PC-3 (cell line): ENCODE results near the gene TSR2.

Source experiments
- CTCF ChIP-seq: fragments of 300-600 bp; sonication (generic); conservative IDR thresholded peaks from 2 replicates; pipeline ENCODE4 v1.5.1; 2017; ENCODE audit warnings: antibody characterized with exemption, low read depth, mild to moderate bottlenecking, low read length
- EZH2 ChIP-seq: fragments of 300-600 bp; sonication (generic); IDR thresholded peaks from one replicate; pipeline ENCODE4 v1.6.1; 2017; ENCODE audit warnings: antibody characterized with exemption, mild to moderate bottlenecking, low read length; ENCODE audit not compliant: unreplicated experiment
- EZH2phosphoT487 ChIP-seq: fragments of 300-600 bp; sonication (generic); IDR thresholded peaks from 2 replicates; pipeline ENCODE4 v1.6.1; 2018; ENCODE audit warnings: mild to moderate bottlenecking, antibody characterized with exemption, low read length, borderline replicate concordance

GRCh38 chrX:54423161-54423888 is 16.9 kb upstream of the TSR2 start:
- TF ChIP-seq CTCF (no peak), EZH2 (no peak), EZH2phosphoT487 (no peak)
